Dermis microvascular lymphatic vessel endothelial cell (primary cell): ENCODE results near the gene SLC43A1. TPM values are rescaled to one million over a fixed set of nuclear protein-coding genes. Genes with fewer than 3 reads are reported as not detected.

ENCODE experiments used
- total RNA-seq: library from RNA; depleted of rRNA; stranded (reverse); fragments of >200 nt; gene quantifications from 2 replicates; pipeline ENCODE4 v1.2.1, GENCODE V29; 2014

The SLC43A1 gene
- total RNA-seq, 1 donor from 2014 or later = 11.0 TPM

Other genes starting within 250 kb of the SLC43A1 start
- 42.0 and 51.5 TPM in 2 replicates for gene TNKS1BP1, start 190.8 kb downstream of the SLC43A1 start, total RNA-seq
- 51.6 and 58.3 TPM in 2 replicates for gene SSRP1, start 179.8 kb downstream of the SLC43A1 start, total RNA-seq
- not detected in 2 replicates for gene P2RX3, start 177.3 kb downstream of the SLC43A1 start, total RNA-seq
- gene PRG3, start 134.6 kb downstream of the SLC43A1 start, total RNA-seq = not detected in 2 replicates
- under 0.01 TPM in 1 of 2 replicates, not detected in the other for gene PRG2, start 125.1 kb downstream of the SLC43A1 start, total RNA-seq
- 24.4 and 35.3 TPM in 2 replicates for gene SLC43A3, start 88.6 kb downstream of the SLC43A1 start, total RNA-seq
- gene RTN4RL2, start 55.2 kb downstream of the SLC43A1 start, total RNA-seq = 0.13 TPM in 1 of 2 replicates, not detected in the other
- gene TIMM10, start 15.1 kb upstream of the SLC43A1 start, total RNA-seq = 34.5 and 64.1 TPM in 2 replicates
- gene SMTNL1, start 21.9 kb upstream of the SLC43A1 start, total RNA-seq = not detected in 2 replicates
- 28.4 and 51.7 TPM in 2 replicates for gene UBE2L6, start 52.0 kb upstream of the SLC43A1 start, total RNA-seq
- gene SERPING1, start 82.0 kb upstream of the SLC43A1 start, total RNA-seq = 0.51 TPM in 1 of 2 replicates, not detected in the other
- 0.13 TPM in 2 replicates for gene YPEL4, start 134.2 kb upstream of the SLC43A1 start, total RNA-seq
- gene CLP1, start 142.1 kb upstream of the SLC43A1 start, total RNA-seq = 17.5 and 23.8 TPM in 2 replicates
- 29.7 and 42.1 TPM in 2 replicates for gene ZDHHC5, start 152.4 kb upstream of the SLC43A1 start, total RNA-seq
- 8.2 and 11.5 TPM in 2 replicates for gene MED19, start 196.5 kb upstream of the SLC43A1 start, total RNA-seq
- gene TMX2, start 196.9 kb upstream of the SLC43A1 start, total RNA-seq = 42.1 and 55.6 TPM in 2 replicates
- gene SELENOH, start 225.8 kb upstream of the SLC43A1 start, total RNA-seq = 72.8 and 83.8 TPM in 2 replicates
- gene BTBD18, start 236.1 kb upstream of the SLC43A1 start, total RNA-seq = not detected in 2 replicates
- gene CTNND1, start 246.1 kb upstream of the SLC43A1 start, total RNA-seq = 206 and 251 TPM in 2 replicates